SHP77 treated with DMSO at 0.1 percent for 48 hours (cell line): ENCODE measurements around the gene POLD2.
A peak's percentile ranks its signal among the peaks of the same experiment; 100 is the strongest.
"Not testable (repeated sequence)": the region's sequence is repeated elsewhere in the genome, so short reads cannot be mapped to it uniquely, and the experiment has no call there.

Experiments used
- DNase-seq: peaks from one replicate; lab custom pipeline; 2025; lab: John Stamatoyannopoulos, UW

Gene POLD2

DNA sequence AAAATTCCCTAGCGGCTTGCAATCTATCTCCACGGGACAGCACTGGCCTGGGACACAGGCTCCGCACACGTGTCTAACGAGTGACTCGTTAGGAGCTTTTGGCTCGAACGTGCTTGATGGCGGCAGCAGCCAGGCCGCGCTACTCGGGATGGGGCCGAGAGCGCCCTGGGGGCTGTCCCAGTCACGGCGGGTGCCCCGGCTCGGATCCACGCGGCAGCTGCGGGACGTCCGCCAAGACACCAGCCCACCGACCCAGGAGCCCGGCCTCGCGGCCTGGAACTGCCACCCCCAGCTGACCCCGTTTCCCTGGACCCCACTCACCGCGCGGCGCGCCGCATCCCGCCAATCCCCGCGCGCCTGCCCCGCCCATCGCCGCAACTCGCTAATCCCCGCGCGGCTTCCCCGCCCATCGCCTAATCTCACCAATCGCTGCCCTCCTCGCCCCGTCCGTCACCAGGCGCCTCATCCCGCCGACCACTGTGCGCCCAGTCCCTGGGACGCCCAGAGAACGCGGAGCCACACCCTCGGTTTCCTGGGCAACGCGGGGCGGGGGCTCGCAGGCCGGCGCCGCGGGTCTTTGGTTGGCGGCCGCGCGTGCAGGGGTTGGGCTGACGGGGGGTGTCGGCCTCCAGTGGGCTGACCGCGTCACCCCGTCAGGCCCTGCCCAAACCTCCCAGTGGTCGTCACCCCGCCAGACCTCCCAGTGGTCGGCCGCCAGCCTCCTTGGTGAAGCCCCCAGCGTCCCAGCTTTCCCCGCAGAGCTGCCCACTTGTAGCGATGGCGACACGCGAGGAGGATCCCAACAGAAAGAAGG lies at the start of gene POLD2:
POLD2 (minus strand) TSS at position 359 of the 814 bp plus-strand sequence. CDS start 1,495 bp downstream, outside the sequence.
- peak; percentile 95 for DNase-seq

DNA sequence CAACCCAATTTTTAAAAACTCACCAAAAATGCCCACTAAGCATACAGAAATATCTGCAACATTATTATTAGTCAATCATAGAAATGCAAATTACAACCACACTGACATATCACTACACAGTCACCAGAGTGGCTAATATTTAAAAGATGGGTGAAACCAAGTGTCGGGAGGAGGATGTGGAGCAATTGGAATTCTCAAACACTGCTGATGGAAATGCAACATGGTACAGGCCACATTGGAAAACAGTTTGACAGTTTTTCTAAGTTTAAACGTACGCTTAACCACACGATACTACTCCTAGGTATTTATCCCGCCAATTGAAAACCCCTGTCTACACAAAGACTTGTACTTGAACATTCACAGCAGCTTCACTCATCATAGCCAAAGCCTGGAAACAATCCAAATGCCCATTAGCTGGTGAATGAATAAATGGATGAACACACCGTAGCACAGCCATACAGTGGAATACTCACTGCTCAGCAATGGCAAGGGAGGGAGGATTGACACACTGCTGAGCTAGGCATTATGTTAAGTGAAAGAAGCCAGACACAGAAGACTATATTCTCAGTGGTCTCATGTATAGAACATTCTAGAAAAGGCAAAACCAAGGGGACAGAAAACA lies 49.6 kb upstream of the POLD2 start:
- no peak for DNase-seq

DNA sequence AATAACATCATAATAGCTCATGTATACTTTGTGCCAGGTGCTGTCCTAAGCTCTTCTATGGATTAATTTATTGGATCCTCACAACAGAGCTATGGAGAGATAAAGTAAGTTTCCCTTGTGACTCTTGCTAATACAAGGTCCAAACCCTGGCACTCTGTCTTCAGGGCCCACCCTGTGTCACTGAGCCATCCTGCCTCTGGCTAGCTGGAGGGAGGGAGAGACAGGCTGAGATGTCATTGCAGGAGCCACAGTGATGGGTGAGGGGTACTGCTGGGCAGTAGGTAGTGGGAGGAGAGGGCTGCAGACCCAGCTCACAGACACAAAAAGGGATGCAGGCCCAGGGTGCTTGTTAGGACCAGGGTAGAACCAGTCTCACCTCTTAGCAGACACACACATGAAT lies 49.0 kb upstream of the POLD2 start:
- DNase-seq: no peak

DNA sequence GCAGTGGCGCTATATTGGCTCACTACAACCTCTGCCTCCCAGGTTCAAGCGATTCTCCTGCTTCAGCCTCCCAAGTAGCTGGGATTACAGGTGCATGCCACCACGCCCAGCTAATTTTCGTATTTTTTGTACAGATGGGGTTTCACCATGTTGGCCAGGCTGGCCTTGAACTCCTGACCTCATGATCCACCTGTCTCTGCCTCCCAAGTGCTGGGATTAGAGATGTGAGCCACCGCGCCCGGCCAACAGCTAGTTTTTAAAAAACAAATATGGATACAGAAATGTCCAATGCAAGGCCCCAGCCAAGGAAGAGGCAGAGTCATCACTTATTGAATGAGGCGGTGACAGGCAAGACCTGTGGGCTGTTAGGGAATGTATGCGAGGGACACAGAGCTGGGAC lies 48.6 kb upstream of the POLD2 start:
- DNase-seq: not testable (repeated sequence)

DNA sequence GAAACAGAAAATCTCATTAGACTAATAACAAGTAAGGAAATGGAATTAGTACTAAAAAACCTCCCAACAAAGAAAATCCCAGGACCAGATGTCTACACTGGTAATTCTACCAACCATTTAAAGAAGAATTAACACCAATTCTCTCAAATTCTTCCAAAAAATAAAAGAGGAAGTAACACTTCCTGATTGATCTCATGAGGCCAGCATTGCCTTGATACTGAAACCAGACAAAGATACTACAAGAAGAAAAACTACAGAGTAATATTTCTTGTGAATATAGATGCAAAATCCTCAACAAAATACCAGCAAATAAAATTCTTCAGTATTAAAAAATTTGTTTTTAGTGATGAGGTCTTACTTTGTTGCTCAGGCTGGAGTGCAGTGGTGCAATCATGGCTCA lies 44.6 kb upstream of the POLD2 start:
- no peak for DNase-seq

DNA sequence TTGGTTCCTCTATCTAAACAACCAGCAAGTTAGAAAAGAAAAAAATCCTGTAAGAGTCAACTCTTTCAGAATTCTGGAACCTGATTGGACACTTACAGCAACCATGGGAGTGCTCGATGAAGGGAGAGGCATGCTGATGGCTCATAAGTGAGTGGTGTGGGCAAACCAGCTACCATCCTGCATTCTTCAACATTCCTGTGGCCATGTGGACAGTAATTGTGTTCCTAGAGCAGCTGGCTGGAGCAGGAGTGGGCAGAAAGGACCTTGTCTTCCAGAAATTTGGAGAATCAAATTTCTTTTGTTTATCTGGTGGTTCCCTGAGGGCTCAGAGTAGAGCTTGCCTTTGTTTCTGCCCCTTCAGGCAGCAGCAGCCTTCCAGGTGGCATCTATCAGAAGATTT lies 40.2 kb upstream of the POLD2 start:
- DNase-seq: no peak

DNA sequence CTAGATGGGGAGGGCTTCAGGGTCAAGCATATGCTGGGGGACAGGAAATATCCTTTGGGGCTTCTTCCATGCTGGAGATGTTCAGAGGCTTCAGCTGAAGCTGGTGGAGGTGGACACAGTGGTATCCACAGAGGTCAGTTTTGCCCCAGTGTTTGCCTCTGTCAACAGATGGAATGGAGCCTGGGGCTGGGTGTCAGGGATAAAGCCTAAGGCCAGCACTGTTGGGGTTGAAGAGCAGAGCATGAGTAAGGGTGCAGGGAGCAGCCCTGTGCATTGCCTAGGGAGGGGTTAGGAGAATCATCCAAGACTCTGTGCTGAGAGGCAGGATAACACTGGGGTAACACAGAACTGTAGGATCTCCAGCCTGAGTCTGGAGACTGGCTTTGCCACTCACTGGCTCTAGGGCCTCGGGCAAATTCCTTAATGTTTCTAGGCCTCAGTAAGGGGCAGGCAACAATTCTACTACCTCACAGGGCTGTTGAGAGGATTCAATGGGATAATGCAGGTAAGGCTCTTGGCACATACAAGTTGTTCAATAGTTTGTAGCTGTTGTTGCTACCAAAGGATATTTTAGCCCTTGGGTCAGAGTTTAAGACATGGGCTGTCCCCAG lies 39.5 kb upstream of the POLD2 start:
- no peak for DNase-seq

DNA sequence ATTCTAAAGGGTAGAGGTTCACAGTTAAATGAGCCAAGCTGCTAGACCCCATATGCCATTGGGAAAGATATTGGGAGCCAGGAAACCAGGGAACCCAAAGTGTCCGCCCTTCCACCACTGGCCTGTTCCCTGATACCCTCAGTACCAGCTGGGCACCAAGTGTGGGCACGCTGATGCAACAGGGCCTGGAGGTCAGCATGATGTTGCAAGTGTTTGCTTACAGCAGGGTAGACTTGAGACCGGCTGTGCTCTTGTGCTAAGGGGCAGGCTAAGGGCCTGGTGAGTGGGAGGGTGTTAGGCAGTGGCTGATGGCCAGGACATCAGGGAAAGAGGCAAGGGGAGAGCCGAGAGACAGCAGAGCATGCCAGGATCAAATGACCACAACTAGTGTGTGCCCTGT lies 38.8 kb upstream of the POLD2 start:
- no peak for DNase-seq

DNA sequence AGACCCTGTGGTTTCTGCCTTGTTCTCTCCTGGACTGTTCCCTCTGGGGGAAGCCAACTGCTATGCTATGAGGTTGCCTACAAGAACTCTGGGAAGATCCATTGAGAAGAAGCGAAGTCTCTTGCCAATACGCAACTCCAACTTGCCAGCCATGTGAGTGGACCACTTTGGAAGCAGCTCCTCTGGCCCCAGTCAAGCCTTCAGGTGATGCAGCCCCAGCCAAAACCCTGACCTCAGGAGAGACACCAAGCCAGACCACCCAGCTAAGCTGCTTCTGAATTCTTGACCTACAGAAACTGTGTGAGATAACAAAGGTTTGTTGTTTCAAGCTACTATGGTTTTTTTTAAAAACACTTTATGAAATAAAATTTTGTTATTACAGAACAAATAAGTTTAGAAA lies 38.0 kb upstream of the POLD2 start:
- no peak for DNase-seq

DNA sequence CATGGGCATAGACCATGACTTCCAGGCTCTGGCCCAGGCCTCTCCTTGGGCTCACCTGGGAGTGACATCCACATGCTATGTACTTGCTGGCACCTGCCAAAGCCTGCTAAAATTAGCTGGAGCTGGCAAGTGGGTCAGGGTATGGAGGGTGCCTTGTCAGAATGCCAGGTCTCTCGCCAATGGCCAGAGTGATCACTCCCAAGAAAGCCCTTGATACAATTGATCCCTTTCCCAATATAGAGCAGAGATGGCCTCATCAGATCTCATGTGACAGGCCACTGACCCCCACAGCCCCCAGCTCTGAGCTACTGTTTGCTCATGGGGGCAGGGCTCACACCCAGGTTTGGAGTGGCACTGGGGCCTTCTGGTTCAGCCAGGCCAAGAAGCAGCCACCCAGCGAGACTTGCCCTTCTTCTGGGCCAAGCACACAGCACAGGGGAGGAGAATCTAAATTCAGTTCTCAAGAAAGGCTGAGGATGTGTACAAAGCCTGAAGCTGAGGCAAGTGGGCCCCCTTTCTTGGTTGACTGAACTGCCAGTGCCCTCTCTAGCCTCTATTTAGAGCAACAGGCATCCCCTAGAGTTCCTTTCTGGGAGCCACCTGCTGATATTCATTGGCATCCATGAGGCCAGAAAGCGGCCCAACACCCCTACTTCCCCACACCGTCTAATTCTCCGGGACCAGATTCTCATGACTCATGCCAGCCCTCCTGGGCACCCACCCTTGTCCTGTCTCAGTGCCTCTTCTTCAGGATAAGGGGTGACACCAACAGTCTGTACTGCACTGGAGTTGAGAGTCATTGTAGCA lies 36.7 kb upstream of the POLD2 start:
- no peak for DNase-seq

DNA sequence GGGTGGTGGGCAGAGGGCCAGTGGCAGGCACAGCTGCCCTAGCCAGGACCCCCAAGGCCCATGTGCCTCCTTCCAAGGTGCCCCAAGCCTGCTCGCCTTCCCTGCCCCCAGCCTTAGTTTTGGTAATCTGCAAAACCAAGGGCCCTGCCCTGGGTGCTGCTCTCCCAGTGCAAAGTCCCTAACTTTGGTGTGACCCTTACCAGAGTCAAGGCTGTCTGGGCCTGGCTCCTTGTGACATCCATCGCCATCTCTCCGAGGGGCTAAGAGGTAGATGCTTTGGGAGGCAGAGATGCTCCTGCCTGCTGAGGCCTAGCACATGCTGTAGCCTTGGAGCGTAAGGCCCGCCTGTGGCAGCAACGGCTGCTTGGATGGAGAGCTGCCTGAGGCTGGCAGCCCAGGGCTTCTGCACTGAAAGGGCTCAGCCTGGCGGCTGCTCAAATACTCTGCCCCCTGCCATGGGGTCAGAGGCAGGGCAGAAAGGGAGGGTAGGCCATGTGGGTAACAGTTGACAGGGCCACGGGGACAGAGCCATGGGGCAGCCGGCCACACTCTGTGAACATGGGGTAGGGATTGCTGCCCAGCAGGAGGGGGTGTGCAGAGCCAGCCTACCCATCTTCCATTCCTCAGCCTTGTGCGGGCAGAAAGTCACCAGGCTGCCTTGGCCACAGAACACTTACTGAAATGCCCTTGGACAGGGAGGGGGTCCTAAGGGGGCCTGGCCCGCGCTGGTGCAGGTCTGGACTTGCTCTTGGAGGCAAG lies 35.7 kb upstream of the POLD2 start:
- no peak for DNase-seq

DNA sequence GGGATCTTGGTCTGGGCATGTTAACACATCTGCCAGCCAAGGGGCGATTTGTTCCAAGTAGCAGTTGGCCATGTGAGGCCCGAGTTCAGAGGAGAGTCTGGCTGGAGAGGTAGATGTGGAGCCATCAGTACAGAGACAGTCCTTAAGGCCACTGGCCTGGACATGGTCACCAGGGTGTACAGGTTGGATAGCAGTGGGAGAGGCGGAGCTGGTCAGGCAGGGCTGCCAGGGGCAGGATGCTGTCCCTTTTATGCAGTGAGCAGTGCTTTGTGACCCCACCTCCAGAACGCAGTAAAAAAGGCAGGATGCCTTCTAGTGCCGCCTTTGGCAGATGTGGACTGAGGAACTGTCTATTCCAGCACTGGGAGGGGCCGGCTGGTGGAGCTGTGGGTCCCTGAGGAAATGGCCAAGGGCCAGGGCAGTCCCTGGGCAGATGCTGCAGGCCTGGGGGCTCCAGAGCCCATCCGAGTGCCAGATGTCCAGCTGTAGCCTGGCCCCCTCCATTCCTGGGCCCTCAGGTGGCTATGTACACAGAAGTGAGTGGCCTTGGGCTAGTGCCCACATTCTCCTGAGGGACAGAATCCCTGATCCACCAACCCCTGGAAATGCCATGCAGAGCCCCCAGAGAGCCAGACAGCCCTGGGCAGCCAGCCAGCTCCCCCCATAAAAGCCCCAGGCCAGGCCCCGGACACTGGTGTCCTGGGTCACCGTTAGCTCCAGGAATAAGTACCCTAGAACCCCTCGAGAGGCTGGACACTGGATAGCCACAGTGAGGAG lies 34.9 kb upstream of the POLD2 start:
- DNase-seq: no peak

DNA sequence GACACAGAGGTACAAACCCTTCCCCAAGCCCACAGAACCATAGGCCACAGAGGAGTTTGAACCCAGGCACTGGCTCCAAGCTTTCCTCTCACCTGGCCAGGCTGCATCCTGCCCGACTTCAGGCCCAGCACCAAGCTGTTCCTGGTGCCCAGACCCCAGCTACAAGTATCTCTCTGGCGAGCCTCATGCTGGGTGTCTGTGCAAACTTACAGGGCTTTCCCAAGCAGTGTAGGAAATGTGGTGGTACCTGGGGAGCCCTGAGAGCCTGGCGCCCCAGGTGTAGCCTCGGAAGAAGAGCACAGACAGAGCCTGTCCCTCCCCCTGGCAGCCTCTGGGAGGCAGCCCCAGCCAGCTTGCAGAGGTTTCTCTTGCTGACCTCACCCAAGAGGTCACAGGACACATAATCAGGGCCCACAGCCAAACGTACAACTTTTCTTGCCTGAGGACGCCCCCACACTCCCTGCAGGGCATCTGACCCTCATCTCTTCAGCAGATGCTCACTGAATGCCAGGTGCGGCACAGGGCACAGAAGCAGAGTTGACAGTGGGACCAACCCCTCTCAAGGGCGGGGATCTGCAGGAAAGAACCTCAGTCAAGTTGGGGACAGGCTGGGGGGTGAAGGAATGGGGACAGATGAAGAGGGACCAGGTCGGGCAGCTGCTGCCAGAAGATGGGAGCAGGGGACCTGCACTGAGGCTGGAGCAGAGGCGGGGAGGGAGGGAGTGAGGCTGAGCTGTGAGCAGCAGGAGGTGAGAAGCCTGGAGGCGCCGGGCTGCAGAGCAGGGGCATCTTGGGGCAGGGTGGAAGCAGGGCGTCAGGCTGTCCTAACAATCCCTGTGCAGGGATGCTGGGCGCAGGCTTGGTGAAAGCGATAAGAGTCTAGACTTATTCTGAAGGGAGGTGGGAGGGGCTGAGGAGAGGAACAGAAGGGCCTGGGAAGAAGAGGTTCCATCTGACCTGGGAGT lies 34.0 kb upstream of the POLD2 start:
- DNase-seq: no peak

DNA sequence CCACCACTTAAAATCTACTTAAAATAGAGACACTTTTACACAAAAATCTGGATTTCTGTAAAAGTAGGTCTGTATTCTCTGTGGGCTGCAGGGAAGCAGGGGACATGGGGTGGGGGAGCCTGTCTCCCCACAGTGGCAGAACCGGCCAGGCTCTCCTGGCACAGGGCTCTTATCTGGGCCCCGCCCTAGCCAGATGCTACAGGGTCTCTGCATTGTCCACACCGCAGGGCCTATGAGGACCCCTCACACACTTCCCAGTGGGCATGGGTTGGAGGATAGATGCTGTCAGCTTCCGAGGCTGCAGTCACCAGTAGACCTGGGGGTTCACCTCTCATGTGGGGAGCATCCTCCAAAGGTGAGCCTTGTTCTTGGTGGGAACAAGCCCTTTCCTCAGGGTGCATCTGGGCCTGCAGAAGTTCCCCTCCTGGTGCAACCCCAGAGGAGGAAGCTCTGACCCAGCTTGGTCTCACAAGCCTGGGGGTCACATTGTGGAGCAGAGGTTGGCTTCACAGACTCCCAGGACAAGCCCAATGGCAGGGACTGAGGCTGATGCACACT lies 33.2 kb upstream of the POLD2 start:
- DNase-seq: no peak

DNA sequence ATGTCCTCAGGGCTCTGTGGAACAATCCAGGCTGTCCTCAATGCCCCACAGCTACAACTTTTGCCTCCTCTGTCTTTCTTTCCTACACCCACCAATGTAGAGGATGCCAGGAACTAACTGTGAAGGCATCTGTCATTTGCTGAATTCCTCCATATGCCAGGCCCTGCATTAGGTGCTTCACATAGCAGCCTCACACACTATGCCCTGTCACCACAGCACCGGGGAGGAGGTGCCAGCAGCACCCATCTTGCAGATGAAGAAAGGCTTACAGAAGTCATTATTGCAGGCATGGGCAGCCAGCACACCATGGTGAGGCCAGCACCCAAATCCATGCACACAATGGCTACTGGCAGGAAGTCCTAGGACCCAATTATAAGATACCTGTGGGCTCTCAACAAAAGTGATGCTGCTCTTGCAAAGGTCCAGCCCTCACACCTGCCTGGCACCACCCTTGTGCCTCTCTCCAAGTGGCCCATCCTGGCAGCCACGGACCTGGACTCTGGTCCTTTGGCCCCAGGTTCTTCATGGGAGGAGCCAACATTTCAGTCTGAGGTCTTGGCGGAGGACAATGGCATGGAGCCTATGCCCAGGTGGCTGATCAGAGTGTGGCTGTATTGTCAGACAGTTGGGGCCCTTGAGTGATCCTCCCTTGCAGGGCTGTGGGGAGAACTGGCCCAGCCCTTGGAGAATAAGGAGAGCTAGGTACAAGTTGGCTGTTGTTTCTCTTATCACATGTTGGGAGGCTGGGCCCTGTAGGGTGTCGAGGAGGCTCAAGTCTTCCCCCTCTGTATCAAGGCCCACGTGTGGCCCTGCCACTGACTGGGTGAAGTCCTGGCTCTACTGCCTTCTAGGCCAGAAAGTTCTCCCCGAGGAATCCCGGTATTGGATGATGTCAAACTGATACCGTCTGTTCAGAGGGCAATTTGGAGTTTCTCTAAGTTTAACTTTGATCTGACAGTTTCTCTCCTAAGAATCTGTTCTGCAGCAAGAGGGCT lies 32.1 kb upstream of the POLD2 start:
- DNase-seq: no peak

DNA sequence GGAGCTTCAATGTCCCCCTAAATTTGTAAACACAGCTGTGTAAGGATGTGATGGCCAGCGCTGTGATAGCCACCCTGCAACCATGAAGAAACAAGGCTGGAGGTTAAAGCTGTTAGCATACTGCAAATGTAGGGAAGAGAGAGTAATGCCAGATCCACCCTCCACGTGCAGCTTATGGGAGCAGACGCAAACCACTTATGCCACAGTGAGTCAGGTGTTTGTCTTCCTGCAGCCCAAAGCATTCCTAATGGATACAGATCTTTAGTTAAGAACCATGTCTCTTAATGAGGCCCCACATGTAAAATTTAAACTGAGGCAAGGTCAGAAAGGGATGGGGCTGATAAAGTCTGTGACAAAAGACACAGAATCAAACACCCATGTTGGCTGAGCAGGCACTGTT lies 31.4 kb upstream of the POLD2 start:
- DNase-seq: no peak

DNA sequence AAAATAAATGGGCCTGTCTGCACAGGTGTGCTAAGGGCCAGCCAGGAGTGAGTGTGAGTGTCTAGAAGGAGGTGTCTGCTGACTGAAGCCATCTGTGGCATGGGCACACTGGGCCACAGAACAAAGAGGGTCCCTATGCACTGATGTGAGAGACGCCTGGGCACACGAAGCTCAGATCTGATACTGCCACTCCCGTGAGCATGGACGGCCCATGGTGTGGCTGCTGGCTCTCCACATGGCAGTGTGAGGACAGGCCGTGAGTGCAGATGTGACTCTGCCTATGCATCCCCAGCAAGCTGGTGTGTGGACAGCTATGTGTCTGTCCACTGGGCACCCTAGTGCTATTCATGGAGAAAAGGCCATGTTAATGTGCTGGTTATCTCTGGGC lies 30.6 kb upstream of the POLD2 start:
- no peak for DNase-seq
